HFFc6 (cell line): ENCODE data around the gene BARHL2. TPM values are rescaled to one million over a fixed set of nuclear protein-coding genes. Genes with fewer than 3 reads are reported as not detected.

ENCODE experiments used
- DNase-seq: peaks from one replicate; pipeline ENCODE4 v3.0.0-alpha.2; 2018
- H3K27ac Mint-ChIP-seq: 2 replicates; pipeline ENCODE4 v1.8.0; 2020; ENCODE audit warnings: mild to moderate bottlenecking, mixed read lengths
- H3K27me3 Mint-ChIP-seq: 2 replicates; pipeline ENCODE4 v1.8.0; 2021; ENCODE audit warnings: mild to moderate bottlenecking, moderate library complexity, mixed read lengths; ENCODE audit not compliant: insufficient read depth
- H3K36me3 Mint-ChIP-seq: 2 replicates; pipeline ENCODE4 v1.8.0; 2021; ENCODE audit warnings: low read depth, mixed read lengths
- H3K4me1 Mint-ChIP-seq: 2 replicates; pipeline ENCODE4 v1.8.0; 2020; ENCODE audit warnings: low read depth, mixed read lengths
- H3K4me3 Mint-ChIP-seq: 2 replicates; pipeline ENCODE4 v1.8.0; 2020; ENCODE audit warnings: mild to moderate bottlenecking, moderate library complexity, mixed read lengths
- H3K9me3 Mint-ChIP-seq: 2 replicates; pipeline ENCODE4 v1.8.0; 2020; ENCODE audit warnings: mild to moderate bottlenecking, mixed read lengths
- total RNA-seq, 6 experiments: library from RNA; stranded (reverse); fragmentation: NEBNext Ultra II Directional; extraction: Animal tissue kit (Norgen Biotek cat#: 25700); gene quantifications; 2 replicates in 1 of 6; 3 replicates in 5 of 6; pipeline ENCODE4 v1.2.3, GENCODE V29; 2021
- TF ChIP-seq, protein P1 (sequence below): fragments of 200-600 bp; sonication (generic); IDR thresholded peaks from 2 replicates; pipeline ENCODE4 v1.5.0; 2021; ENCODE audit warnings: antibody characterized with exemption, mild to moderate bottlenecking

Gene BARHL2
- total RNA-seq, 6 experiments from 2014 or later: not detected

DNA sequence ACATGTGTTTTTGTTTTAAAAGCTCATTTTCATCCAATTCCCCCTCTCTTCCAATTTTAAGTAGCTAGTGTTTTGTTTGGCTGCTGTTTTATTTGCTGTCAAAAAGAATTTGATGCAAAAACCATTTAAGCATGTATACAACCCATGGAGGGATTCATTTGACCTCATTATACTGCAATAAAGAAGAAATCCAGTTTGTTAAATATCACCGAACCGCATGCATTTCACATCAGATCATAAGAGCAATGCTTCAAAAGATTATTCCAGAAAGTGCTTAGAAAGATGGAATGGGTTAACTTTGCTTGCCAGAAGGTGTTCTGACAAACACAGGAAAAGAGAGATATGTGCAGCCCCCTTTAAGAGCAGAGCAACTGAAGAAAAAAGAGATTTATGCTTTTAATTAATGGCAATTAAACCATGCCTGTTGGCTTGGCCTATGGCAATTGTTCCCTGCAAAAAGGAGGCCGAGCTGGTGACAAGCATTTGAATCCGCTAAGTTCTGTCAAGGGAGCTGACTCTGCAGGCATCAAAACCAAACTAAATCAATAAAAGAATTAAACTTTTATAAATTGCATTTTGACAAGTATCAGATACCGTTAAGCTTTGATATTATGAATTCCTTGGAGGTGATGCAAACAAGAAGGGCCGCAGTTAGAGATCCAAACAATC is 14.4 kb upstream of the BARHL2 start:
- H3K27ac Mint-ChIP-seq: no peak overlapping the region
- peaks cover 21% of the 10 kb centered on the region for H3K4me1 Mint-ChIP-seq
- peaks cover 33% of the 10 kb centered on the region for H3K27me3 Mint-ChIP-seq
- no peaks in the 10 kb centered on the region for H3K36me3 Mint-ChIP-seq
- H3K4me3 Mint-ChIP-seq: no peak overlapping the region
- no peak for DNase-seq
- TF ChIP-seq, protein P1, sequence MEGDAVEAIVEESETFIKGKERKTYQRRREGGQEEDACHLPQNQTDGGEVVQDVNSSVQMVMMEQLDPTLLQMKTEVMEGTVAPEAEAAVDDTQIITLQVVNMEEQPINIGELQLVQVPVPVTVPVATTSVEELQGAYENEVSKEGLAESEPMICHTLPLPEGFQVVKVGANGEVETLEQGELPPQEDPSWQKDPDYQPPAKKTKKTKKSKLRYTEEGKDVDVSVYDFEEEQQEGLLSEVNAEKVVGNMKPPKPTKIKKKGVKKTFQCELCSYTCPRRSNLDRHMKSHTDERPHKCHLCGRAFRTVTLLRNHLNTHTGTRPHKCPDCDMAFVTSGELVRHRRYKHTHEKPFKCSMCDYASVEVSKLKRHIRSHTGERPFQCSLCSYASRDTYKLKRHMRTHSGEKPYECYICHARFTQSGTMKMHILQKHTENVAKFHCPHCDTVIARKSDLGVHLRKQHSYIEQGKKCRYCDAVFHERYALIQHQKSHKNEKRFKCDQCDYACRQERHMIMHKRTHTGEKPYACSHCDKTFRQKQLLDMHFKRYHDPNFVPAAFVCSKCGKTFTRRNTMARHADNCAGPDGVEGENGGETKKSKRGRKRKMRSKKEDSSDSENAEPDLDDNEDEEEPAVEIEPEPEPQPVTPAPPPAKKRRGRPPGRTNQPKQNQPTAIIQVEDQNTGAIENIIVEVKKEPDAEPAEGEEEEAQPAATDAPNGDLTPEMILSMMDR: no peak
- no peaks in the 10 kb centered on the region for H3K9me3 Mint-ChIP-seq

DNA sequence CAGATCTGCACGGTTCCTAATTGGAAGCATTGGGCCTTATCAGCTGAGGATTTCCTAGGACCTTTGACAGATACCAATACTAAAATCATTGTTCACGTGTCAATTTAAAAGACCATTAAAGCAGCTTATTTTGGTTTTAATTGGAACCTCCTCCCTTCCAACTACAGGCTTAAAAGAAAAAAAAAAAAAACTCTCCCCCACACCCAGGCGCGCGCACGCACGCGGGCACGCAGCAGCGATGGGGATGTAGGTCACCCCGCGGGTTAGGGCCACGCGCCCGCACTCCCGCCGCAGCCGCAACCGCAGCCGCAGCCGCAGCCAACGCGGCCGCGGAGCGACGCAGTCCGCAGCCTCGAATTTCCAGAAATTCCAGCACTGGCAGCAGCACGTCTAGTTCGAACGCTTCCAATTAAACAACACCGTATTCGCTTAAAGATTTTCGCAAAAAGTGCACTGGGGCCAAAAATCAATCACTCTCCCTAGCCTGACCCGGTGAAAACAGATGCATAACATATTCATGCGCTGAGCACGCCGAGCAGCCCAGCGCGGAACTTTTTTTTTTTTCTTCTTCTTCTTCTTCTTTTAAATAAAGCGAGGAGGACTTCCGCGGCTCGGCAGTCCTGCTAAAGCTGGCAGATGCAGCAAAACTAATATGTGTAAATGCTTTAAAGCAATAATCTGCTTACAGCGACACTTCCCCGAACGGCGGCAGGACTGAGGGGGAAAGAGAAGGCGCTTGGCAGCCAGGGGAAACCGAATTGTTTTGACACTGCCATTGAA is 13.3 kb upstream of the BARHL2 start:
- H3K27ac Mint-ChIP-seq: no peak overlapping the region

DNA sequence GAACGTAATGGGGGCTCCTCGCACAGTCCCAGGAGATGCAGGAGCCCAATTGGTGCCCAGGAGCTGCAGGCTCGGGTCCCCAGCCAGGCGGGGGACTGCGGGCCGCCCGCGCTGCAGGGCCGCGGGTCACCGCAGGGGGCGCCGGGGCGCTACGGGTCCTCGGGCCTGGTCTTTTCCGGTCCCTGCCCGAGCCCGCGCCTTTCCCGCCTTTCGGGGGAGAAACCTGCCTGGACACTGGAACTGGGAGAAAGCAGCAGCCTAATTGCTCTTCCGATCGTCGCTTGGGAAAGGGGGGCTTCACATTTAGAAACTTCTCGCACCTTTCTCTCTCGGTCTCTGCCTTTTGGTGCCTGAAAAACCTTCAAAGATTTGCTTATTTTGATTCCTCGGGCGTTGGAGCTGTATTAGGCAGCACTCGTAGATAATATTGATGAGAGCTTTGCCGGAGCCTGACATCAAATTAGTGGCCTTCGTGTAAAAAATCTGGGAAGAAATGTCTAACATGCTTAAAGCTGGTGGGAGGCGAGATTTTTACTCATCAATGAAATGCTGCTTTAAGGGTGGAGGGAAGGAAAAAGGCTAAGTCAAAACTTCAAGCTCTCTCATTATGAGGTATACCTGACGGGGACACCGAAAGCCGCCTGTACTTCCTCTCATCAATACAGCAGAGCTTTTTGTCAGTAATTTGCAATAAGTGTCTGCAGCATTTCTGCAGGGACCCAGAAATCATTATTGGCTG is 12.6 kb upstream of the BARHL2 start:
- Mint-ChIP-seq H3K4me3 (0 out of 2 replicates have a peak overlapping the region, but pooled peaks have one; percentile 10), H3K36me3 (peaks cover 9% of the 10 kb centered on the region; the same call in 1 of the 2 replicates), H3K9me3 (no peaks in the 10 kb centered on the region), H3K27me3 (peaks cover 49% of the 10 kb centered on the region), H3K27ac (no peak overlapping the region), H3K4me1 (peaks cover 35% of the 10 kb centered on the region)
- DNase-seq: no peak
- TF ChIP-seq, protein P1: peak; percentile 60

More for the DNA sequence above, 13.3 kb upstream of the BARHL2 start:
- peaks cover 41% of the 10 kb centered on the region for H3K27me3 Mint-ChIP-seq
- no peak for DNase-seq
- no peaks in the 10 kb centered on the region for H3K9me3 Mint-ChIP-seq
- H3K4me1 Mint-ChIP-seq: peaks cover 32% of the 10 kb centered on the region
- peaks cover 9% of the 10 kb centered on the region; the same call in 1 of the 2 replicates for H3K36me3 Mint-ChIP-seq
- TF ChIP-seq, protein P1: no peak
- H3K4me3 Mint-ChIP-seq: peak overlapping the region; percentile 70

DNA sequence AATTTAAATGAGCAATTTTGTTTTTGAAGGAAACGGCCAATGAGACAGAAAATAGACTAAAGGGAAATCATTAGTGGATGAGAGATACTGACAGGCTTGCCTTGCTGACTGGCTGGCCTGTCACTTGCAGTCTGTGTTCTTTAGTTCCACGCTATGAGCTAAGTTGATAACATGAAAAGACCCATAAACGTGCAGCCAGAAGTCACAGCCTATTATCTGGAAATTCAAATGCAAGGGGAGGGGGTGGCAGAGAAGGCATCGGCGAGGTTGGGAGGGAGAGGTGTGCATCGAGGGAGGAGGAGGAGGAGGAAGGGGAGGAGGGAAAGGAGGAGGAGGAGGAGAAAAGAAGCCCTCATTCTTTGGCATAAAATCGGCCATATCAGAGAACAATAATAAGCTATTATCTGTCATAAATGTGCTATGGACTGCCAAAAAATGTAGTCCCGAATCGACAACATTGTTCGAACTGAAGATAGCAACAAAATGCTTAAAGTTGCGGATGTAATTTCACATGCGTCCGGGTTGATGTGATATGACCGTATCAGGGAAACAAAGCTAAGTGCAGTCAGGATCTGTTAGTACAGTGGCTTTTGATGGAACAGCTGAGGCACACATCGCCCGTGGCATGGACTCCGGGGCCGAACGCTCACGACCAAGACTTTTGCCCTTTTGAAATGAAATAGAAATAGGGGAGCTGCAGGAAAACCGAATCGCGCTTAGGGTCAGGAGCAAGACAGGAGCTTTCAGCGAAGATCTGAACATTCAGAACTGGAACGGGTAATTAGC is 11.6 kb upstream of the BARHL2 start:
- Mint-ChIP-seq H3K36me3 (peaks cover 9% of the 10 kb centered on the region; the same call in 1 of the 2 replicates), H3K4me3 (peak overlapping the region; percentile 58), H3K27ac (no peak overlapping the region), H3K27me3 (peaks cover 59% of the 10 kb centered on the region), H3K4me1 (peaks cover 43% of the 10 kb centered on the region), H3K9me3 (no peaks in the 10 kb centered on the region)
- TF ChIP-seq, protein P1: no peak
- DNase-seq: no peak
